HG03064 (cell line): ENCODE data around the gene HSF5.
"Not testable (repeated sequence)": the region's sequence is repeated elsewhere in the genome, so short reads cannot be mapped to it uniquely, and the experiment has no call there.

Source experiments
- ATAC-seq: cut with Tn5 transposase; IDR thresholded peaks from one replicate; pipeline ENCODE4 v1.9.1; 2021; ENCODE audit warnings: low read depth; ENCODE audit not compliant: unreplicated experiment

The HSF5 gene

DNA sequence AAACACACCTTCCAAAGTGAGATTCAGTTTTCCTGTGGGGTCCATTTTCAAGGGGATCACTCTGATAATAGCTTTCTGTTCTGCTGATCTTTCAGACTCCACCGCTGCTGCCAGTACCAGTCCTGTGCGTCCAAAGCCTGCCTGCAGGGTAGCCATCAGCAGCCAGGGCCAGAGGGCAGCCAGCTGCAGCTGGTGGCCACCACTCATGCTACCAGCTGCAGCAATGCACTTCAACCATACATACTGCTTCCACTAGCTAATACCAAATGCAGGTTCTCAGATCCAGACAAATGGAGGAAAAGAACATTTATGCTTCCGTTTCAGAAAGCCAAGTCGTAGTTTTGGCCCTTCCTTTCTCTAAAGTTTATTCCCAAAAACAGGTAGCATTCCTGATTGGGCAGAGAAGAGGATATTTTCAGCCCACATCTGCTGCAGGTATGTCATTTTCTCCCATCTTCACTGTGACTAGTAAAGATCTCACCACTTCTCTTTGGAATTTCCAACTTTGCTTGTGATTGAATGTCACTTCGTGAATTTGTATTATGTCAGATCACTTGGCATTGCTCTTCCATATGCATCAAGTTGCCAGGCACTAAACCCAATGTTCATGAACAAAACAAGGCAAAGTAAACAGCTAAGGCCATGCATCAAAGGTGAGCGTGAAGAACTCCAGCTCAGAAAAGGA is 72.7 kb downstream of the HSF5 start:
- no peak for ATAC-seq

DNA sequence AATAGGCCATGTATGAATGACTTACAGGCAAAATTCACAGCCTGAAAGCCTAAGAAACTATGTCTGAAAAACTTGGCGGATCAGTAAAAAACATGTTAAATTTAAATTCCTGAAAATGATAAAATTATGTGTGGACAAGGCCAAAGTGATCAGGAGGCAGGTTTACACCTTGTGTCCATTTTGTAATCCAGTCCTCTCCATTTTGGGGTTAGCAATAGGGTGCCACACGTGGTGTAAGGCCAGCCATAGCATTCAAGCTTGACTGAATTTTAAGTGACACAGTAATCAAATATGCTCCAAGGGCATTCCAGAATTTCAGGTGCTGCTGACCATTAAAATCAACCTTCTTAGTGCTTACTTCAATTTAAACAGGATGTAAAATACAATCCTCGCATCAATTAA is 73.6 kb downstream of the HSF5 start:
- ATAC-seq: no peak

DNA sequence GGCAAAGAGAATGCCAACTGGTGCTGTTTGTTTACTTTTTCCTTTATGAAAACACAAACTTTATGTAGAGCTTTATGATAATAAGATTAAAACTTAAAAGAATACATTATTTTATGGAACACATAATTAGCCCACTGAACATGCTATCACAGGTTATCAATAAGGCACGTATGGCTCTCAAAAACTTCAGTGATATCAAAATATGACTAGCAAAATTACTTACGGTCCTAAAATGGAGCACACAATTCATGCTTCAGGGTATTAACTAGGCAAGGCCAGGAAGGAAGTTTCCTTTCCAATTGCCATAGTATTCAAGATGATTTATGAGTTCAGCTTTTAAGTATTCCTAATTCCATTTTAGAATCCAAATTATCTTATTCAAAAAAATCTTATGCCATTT is 74.5 kb downstream of the HSF5 start:
- no peak for ATAC-seq

DNA sequence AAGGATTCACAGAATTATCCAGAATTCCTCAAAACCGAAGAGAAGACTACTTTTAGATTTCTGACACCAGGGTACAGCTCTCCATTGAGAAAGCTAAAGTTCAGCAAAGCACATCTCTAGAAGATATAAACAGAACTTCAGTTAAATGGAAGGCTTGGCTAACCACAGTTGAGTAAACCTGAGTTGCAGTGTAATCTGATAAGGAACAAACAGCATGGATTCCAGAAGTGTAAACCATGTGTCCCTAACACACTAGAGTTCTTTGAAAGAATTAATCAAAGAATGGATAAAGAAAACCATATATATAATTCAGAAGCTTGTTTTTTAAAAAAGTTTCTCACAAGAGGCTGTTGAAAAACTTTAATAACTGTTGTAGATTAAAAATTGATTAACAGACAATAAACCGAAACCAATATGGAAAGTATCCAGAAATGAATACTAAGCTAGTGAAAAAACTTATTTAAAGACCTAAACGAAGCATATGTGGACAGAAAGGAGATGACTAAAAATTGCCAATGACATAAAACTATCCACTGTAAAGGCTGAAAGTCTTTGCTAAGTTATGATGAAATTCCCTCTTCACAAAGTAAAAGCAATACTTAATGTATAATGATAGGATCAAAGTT is 75.1 kb downstream of the HSF5 start:
- ATAC-seq: no peak

DNA sequence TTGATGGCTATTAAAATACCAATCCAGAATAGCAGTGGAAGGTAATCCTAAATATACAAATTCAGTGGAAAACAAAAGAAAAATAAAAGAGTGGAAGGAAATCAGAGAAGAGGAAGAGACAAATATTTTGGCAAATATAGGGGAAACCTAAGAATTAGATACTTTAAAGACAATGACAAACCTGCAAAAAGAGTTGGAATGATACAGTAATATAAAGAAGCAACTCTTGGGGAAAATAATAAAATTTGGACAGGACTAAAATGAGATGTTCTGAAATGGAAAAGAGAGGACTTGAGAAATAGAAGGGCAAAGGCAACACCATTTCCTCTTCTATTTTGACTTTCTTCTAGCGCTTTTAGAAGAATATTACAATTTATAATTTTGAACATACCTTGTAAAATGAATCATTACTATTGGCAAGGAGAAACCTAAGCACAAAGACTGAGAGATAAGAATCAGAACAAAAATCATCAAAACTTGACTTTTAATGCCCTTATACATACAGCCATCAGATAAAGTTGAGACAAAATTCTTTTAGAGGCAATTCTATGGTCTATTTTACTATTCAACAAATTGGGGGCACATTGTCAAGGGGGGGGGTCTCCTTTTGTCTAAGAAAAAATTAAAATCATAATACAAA is 76.0 kb downstream of the HSF5 start:
- no peak for ATAC-seq

DNA sequence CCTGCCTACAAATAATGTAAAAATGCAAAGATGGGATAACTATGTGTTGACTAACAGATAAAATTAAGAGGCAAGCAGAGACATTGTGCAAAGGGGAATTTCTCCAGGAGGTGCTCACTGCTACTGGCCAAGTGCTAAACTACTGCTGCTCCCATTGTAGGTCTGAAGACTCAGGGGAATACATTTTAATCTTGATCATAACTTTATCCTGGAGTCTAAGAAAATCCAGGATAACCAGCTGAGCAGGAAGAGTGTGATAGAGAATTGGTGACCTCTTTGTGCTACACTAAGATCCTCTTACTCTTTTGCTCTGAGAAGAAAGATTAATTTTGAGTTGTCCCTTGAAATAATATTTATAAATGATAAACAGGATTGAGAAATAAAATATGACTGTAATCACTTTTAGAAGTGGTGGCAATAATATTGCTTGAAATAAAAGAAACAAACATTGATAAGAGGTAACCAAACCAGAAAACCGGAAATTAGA is 76.8 kb downstream of the HSF5 start:
- no peak for ATAC-seq

DNA sequence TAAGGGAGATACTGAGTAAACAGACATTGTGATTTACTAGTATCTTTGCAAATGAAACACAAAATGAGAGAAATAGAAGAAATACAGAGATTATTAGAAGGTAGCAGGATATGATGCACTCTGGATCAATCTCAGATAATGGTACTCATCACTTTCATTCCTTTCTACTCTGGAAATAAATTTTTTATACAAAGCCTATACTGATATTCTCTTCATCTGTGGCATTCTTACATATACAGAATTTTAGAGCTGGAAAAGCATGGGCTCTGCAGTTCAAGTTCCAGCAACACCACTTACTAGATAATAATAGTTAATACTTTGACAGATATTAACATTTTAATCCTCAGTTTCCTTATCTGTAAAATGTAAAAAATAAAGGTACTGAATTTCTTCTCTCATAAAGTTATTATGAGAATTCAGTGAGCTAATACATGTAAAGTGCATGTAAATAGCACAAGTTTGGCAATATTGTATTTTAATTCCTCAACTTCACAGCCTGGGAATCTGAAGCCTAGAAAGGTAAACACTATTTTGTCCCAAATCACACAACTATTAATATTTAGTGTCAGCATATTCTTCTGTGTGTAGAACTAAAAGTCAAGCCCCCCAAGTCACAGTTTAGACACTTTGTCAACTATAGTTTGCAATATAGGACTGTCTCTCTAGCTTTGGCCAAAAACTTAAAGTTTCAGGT is 77.3 kb downstream of the HSF5 start:
- no peak for ATAC-seq

DNA sequence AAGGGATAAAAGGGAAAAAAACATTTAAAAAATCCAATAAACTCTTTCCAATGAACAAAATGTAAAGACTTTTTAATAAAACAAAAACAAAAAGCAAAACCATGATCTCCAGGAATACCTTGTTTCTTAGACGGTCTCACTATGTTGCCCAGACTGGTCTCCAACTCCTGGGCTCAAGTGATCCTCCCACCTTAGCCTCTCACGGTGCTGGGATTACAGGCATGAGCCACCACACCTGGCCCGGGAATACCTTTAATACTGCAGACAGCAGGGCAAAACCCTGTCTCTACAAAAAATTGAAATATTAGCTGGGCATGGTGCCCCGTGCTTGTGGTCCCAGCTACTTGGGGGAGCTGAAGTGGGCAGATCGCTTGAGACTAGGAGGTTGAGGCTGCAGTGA is 78.8 kb downstream of the HSF5 start:
- ATAC-seq: no peak

DNA sequence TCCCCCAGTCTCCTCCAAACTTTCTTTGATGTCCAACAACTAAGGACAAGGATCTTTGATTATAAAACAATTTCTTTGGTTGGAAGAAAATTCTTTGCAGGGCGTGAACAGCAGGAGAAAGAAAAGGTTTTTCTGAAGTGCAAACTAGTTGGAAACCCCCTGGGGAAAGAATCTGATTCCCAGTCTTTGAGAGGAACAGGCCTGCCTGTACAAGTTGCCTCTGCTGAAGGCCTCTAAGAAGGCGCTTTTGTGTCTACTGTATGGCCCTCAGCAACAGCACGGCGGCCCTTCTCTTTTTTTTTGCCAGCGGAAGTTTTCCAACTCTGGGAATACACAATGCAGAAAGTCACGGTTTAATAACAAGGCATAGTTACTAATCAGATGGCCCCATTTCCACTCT is 84.9 kb downstream of the HSF5 start:
- no peak for ATAC-seq

DNA sequence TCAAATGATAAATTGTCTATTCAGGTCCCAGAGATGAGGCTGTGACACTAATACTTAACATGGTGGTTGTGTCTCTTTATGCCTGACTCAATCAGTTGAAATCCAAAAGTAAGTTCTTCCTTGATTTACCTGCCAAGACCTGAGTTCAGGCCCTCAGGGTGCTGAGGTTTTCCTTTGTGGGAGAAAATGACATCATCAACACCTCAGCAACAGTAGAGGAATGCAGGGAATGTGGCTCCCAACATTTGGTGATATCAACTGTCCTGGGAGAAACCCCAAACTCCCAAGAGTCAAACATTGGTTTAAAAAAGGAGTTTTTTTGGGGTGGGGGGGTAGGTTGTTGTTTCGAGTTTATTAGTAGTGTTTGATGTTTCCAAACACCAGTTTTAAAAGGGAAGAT is 85.5 kb downstream of the HSF5 start:
- no peak for ATAC-seq

DNA sequence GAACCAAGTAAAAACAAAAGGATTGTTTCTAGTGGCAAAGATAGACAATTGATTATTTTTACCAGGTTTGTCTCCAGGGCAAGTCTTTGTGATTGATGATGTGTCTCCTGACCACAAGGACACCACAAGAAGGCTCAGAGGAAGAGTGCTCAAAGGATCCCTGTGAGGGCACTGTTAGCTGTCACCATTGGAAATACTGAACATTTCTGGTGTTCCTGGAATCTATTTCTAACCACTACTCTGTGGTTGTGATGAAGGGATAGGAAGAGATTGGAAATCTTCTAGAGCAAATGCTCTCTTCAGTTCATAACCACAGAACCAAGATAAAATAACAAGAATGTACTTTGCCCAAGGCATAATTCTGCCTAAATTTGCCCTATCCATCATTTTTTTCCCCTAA is 86.2 kb downstream of the HSF5 start:
- no peak for ATAC-seq

DNA sequence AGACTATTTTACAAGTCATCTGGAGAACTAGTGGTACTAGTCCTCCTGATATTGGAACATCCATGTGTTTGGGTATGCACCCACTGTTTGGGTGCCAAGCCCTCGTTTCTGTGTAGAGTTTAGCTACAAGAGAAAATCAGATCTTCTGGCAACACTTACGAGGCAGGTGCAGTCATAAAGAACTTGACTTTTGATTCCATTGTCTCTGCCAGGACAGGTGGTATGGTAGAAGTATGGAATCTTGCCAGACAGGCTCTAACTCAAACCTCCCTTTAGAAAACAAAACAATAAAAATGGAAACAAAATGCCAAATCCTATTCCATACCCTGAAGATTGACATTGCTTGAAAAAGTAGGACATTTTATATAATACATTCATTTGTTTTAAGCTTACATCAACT is 86.9 kb downstream of the HSF5 start:
- no peak for ATAC-seq

DNA sequence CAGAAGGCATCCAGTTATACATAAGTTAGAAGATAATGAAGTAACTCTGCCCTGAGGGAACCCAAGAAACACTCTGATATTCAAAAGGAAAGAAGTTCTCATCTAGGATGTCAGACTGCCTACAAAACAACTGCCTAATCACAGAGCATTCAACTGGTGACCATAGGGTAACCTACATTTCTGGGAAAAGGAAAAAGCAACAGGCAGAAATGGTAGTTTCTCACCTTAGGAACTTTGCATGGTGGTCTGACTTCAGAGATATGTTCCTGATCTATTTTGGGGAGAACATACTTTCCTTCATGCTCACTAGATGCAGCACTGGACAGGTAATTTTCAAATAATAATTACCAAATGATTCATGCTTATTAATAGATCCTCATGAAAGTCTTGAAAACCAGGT is 87.4 kb downstream of the HSF5 start:
- no peak for ATAC-seq

DNA sequence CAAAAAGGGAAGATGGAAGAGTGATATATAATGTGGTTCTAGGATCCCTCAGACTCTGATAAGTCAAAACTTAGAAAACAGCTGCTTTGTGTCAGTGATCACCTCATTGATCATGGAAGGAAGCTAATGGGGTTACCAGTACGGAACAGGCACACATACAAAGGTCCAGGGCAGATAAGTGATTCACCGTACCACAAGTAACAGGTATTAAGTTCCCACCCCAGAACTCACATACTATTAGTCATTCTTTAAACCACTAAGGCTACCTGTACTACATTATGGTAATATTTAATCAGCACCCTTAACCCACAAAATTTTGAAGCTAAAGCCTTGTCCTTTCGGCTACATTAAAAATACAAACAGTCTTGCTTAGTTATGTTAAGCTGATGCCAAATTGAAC is 88.2 kb downstream of the HSF5 start:
- ATAC-seq: no peak

DNA sequence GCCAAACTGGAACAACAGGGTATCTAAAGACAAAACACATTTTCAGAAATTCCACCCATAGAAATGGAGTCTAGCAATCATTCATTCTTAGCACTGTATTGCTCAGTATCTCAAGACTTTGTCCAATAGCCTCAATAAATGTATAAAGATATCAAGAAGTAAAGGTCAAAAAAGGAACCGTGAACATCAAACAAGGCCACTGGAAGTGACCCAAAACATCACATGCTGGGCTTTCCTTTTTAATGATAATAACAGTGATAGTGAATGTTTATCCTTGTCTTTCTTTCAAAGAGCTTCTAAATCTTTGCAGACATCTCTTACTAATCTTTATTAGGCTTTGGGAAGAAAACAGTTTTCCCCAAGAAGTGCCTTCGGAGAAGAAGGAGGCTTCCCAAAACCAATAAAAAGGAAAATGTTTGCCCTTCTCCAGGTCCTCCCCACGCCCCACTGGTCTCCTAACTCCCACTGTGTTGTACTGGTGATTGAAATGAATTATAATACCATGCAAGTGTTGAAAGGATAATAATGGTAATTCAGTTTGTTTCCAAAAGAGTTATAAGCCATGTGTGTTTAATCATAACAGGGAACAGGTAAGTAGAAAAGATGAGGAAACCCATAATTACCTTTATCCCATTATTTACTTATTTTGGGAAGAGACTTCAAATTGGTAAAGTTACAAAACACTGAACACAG is 89.5 kb downstream of the HSF5 start:
- no peak for ATAC-seq

DNA sequence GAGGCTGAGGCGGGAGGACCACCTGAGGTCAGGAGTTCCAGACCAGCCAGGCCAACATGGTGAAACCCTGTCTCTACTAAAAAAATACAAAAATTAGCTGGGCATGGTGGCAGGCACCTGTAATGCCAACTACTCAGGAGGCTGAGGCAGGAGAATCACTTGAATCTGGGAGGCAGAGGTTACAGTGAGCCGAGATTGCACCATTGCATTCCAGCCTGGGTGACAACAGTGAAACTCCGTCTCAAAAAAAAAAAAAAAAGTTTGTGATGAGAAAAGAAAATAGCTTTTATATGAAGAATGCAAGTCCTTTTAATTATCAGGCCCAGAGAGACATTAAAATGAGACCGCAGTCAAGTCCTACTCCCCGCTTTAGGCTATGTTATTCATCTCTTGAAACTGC is 90.8 kb downstream of the HSF5 start:
- ATAC-seq: not testable (repeated sequence)

DNA sequence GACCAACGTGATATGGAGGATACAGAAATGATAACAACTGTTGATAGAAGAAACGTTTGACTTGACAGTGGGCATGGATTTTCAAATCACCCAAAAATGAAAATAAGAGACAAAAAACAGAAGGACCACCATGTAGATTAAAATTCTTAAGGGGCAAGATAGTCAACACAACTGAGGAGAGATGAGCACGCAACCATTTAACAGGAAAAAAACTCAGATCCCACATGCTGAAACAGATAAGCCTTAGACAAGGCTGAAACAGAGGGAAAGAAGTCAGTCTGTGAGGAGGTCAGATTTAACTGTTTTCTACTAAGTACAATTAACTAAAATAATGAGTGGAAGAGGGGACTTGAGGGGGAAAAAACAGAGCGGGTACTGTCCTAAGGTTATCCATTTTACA is 92.0 kb downstream of the HSF5 start:
- no peak for ATAC-seq

DNA sequence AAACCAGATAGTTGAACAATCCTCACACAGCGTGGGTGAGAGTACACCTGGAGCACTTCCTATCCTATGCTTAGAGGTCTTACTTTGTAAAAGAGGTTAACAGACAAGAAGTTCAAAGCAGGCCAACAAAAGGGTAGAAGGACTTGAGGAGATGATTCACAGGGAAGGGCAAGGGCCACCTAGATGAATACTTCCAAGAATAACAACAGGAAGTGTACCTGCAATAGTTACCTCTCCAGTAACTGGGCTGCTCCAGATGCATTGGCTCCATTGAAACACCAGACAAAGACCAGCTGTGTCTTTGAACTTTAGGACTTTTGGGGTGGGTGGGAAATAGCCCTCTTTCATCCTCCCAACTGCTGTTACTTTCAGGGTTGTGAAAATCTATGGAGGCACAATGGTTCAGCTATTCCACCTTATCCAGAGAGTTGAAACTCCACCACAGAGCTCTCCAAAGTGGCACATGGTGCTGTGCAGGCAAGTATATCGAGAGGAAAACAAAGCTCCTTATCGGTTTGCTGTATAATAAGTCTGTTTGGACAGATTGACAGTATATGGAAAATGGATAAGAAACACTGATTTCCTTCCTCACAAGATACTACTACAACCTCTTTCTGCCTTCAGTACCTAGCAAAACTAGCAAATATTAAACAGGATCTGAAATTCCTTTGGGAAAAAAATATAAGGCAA is 93.5 kb downstream of the HSF5 start:
- no peak for ATAC-seq

DNA sequence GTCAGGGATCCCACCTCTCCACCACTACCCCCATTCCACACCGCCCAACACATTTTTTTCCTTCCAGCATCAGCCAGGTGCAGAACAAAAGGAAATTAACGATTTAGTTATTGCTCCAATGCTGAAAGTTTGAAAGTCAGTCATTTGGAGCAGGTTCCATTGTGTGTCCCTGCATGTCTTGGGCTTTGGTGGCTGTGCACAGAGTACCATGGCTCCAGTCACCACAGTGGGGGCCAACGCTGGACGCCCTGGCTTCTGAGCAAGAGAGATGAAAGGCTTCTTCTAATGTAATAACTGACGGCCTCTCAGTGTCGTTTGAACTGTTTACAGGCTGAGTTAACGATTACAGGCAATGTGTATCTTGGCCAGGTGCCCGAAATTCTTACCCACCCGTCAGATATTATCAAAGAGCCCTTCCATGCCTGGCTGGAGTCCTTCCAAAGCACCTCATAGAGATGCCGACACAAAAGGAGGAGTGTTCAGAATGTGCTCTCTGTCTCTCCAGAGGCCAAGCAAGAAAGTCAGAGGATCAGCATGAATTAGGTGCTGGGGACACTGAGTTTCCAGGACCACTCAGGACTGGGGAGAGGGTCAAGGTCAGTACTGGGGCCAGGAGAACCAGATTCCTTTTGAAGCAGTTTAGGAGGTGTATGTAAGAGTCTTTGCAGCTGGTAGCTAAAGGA is 96.8 kb downstream of the HSF5 start:
- no peak for ATAC-seq

DNA sequence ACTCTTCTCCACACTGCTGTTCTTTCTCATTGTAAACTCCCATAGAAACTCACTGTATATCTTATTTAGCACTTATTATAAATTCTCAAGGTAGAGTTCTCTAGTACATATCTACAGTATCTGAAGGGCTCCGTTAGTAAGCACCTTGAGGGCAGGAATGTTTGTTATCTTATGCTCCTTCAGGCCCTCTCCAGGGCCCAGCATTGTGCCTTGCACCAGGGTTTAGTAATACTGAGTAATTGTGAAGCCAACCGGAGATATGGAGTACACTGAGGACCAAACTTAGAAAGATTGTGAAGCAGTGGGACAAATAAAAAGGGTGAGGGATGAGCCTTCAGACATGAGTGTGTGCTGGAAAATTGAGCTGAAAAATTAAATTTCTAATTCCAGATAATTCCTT is 97.3 kb downstream of the HSF5 start:
- ATAC-seq: no peak
